H54 (cell line): ENCODE measurements around the gene CDKN3.
"Not testable (repeated sequence)": the region's sequence is repeated elsewhere in the genome, so short reads cannot be mapped to it uniquely, and the experiment has no call there.

Source experiments
- DNase-seq: peaks from one replicate; pipeline ENCODE4 v3.0.0; 2011; ENCODE audit warnings: low spot score, mixed read lengths; ENCODE audit not compliant: insufficient read length
- FAIRE-seq: peaks from 3 replicates; lab custom pipeline; 2011; peaks lifted over from hg19 to GRCh38; lab: Jason Lieb, UNC
- POLR2A ChIP-seq: IDR thresholded peaks from 2 replicates; pipeline ENCODE4 v1.6.1; 2011; ENCODE audit warnings: low read depth, mild to moderate bottlenecking, low read length

The CDKN3 gene

GRCh38 chr14:54362759-54363437 is 33.9 kb upstream of the CDKN3 start:
- no peak for TF ChIP-seq POLR2A
- FAIRE-seq, result no peak
- no peak for DNase-seq

GRCh38 chr14:54364555-54365415 is 32.0 kb upstream of the CDKN3 start:
- no peak for DNase-seq
- no peak for FAIRE-seq
- TF ChIP-seq POLR2A, result no peak

GRCh38 chr14:54366736-54367735 is 29.8 kb upstream of the CDKN3 start:
- no peak for DNase-seq
- TF ChIP-seq POLR2A, result no peak
- peak; percentile 79 for FAIRE-seq

GRCh38 chr14:54368291-54368690 is 28.5 kb upstream of the CDKN3 start:
- FAIRE-seq (no peak), DNase-seq (no peak)
- TF ChIP-seq POLR2A, result no peak

- no peak for TF ChIP-seq POLR2A
- FAIRE-seq (no peak), DNase-seq (no peak)
Measured at GRCh38 chr14:54369343-54369742, 27.5 kb upstream of the CDKN3 start.

GRCh38 chr14:54370323-54371198 is 26.2 kb upstream of the CDKN3 start:
- FAIRE-seq, result no peak
- DNase-seq, result no peak
- no peak for TF ChIP-seq POLR2A

- FAIRE-seq (peak; percentile 55), DNase-seq (no peak)
- no peak for TF ChIP-seq POLR2A
Measured at GRCh38 chr14:54374117-54374884, 22.5 kb upstream of the CDKN3 start.

GRCh38 chr14:54377501-54377900 is 19.3 kb upstream of the CDKN3 start:
- DNase-seq (no peak), FAIRE-seq (no peak)
- TF ChIP-seq POLR2A, result no peak

GRCh38 chr14:54378893-54379292 is 17.9 kb upstream of the CDKN3 start:
- DNase-seq, FAIRE-seq: not testable (repeated sequence)

- not testable (repeated sequence) for FAIRE-seq, DNase-seq
Measured at GRCh38 chr14:54380558-54380957, 16.2 kb upstream of the CDKN3 start.

GRCh38 chr14:54381821-54382220 is 15.0 kb upstream of the CDKN3 start:
- FAIRE-seq, result no peak
- no peak for DNase-seq
- TF ChIP-seq POLR2A, result no peak

- FAIRE-seq (no peak), DNase-seq (no peak)
- TF ChIP-seq POLR2A, result no peak
Measured at GRCh38 chr14:54383835-54384234, 13.0 kb upstream of the CDKN3 start.
